Measurements from ENCODE around the gene PHACTR2.

GRCh38 chr6:143784316-143784715 is 106.6 kb downstream of the PHACTR2 start:
- TF ChIP-seq CTCF (IDR thresholded peaks at IDR 0.05) (no peak), ZFX (IDR thresholded peaks at IDR 0.05; ENCODE audit: borderline replicate concordance) (no peak)

Measured in 22Rv1 (cell line).